Measurements from ENCODE around the gene TENT4B.

The TENT4B gene

GRCh38 chr16:50198802-50199403 is 45.8 kb downstream of the TENT4B start:
- no peak for DNase-seq

- no peak for DNase-seq
Measured at GRCh38 chr16:50201787-50202186, 48.7 kb downstream of the TENT4B start.

GRCh38 chr16:50202926-50203624 is 50.0 kb downstream of the TENT4B start:
- no peak for DNase-seq

GRCh38 chr16:50203681-50204080 is 50.6 kb downstream of the TENT4B start:
- DNase-seq, result no peak

GRCh38 chr16:50204453-50205108 is 51.5 kb downstream of the TENT4B start:
- no peak for DNase-seq

GRCh38 chr16:50207652-50208051 is 54.5 kb downstream of the TENT4B start:
- no peak for DNase-seq

- DNase-seq, result no peak
Measured at GRCh38 chr16:50208460-50208931, 55.4 kb downstream of the TENT4B start.

- no peak for DNase-seq
Measured at GRCh38 chr16:50209546-50210265, 56.6 kb downstream of the TENT4B start.

- peak in 3 of 4 experiments; percentile 12 to 45 (median 25) for DNase-seq
Measured at GRCh38 chr16:50210266-50211038, 57.3 kb downstream of the TENT4B start.

- no peak for DNase-seq
Measured at GRCh38 chr16:50213939-50214519, 60.9 kb downstream of the TENT4B start.

GRCh38 chr16:50215680-50216079 is 62.6 kb downstream of the TENT4B start:
- no peak for DNase-seq

GRCh38 chr16:50216231-50216630 is 63.1 kb downstream of the TENT4B start:
- no peak for DNase-seq

GRCh38 chr16:50219402-50219975 is 66.4 kb downstream of the TENT4B start:
- no peak for DNase-seq

- DNase-seq, result no peak
Measured at GRCh38 chr16:50224286-50224685, 71.2 kb downstream of the TENT4B start.

GRCh38 chr16:50227120-50227519 is 74.0 kb downstream of the TENT4B start:
- DNase-seq, result no peak

- no peak for DNase-seq
Measured at GRCh38 chr16:50227665-50228064, 74.6 kb downstream of the TENT4B start.

- no peak for DNase-seq
Measured at GRCh38 chr16:50228364-50228868, 75.3 kb downstream of the TENT4B start.

- no peak for DNase-seq
Measured at GRCh38 chr16:50229149-50229726, 76.1 kb downstream of the TENT4B start.

- DNase-seq, result no peak
Measured at GRCh38 chr16:50234771-50235556, 81.9 kb downstream of the TENT4B start.

- no peak for DNase-seq
Measured at GRCh38 chr16:50235581-50235980, 82.5 kb downstream of the TENT4B start.

Data from activated naive CD4-positive, alpha-beta T cell (primary cell).